SJCRH30 (cell line): ENCODE results near the gene SUPT7L. TPM values are rescaled to one million over a fixed set of nuclear protein-coding genes. Genes with fewer than 3 reads are reported as not detected.

Source experiments
- DNase-seq, 2 experiments: peaks; one replicate each; pipeline ENCODE4 v3.0.0-alpha.2; 2015 to 2020
- H3K27ac ChIP-seq: fragments of 250-450 bp; sonication (Bioruptor Pico); 2 replicates; pipeline ENCODE4 v1.5.1; 2020; ENCODE audit warnings: mild to moderate bottlenecking, moderate library complexity
- H3K27me3 ChIP-seq: fragments of 250-450 bp; sonication (Bioruptor Pico); 2 replicates; pipeline ENCODE4 v1.5.1; 2020; ENCODE audit warnings: mild to moderate bottlenecking, moderate library complexity
- H3K36me3 ChIP-seq: fragments of 250-450 bp; sonication (Bioruptor Pico); 2 replicates; pipeline ENCODE4 v1.5.1; 2020; ENCODE audit warnings: mild to moderate bottlenecking, moderate library complexity
- H3K4me1 ChIP-seq: fragments of 250-450 bp; sonication (Bioruptor Pico); 2 replicates; pipeline ENCODE4 v1.5.1; 2020; ENCODE audit warnings: mild to moderate bottlenecking, moderate library complexity
- H3K4me3 ChIP-seq: fragments of 250-450 bp; sonication (Bioruptor Pico); 2 replicates; pipeline ENCODE4 v1.5.1; 2020; ENCODE audit warnings: mild to moderate bottlenecking, moderate library complexity
- H3K9me3 ChIP-seq: fragments of 250-450 bp; sonication (Bioruptor Pico); replicated peaks from 2 replicates; pipeline ENCODE4 v1.5.1; 2020; ENCODE audit warnings: mild to moderate bottlenecking, moderate library complexity
- total RNA-seq: library from RNA; depleted of rRNA; stranded (reverse); fragments of >200 nt; shearing (Covaris generic); gene quantifications from 2 replicates; pipeline ENCODE4 v1.2.3, GENCODE V29; 2014; rRNA removed

SUPT7L gene, protein sequence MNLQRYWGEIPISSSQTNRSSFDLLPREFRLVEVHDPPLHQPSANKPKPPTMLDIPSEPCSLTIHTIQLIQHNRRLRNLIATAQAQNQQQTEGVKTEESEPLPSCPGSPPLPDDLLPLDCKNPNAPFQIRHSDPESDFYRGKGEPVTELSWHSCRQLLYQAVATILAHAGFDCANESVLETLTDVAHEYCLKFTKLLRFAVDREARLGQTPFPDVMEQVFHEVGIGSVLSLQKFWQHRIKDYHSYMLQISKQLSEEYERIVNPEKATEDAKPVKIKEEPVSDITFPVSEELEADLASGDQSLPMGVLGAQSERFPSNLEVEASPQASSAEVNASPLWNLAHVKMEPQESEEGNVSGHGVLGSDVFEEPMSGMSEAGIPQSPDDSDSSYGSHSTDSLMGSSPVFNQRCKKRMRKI
- total RNA-seq: 48.5 and 51.2 TPM in 2 replicates

DNA sequence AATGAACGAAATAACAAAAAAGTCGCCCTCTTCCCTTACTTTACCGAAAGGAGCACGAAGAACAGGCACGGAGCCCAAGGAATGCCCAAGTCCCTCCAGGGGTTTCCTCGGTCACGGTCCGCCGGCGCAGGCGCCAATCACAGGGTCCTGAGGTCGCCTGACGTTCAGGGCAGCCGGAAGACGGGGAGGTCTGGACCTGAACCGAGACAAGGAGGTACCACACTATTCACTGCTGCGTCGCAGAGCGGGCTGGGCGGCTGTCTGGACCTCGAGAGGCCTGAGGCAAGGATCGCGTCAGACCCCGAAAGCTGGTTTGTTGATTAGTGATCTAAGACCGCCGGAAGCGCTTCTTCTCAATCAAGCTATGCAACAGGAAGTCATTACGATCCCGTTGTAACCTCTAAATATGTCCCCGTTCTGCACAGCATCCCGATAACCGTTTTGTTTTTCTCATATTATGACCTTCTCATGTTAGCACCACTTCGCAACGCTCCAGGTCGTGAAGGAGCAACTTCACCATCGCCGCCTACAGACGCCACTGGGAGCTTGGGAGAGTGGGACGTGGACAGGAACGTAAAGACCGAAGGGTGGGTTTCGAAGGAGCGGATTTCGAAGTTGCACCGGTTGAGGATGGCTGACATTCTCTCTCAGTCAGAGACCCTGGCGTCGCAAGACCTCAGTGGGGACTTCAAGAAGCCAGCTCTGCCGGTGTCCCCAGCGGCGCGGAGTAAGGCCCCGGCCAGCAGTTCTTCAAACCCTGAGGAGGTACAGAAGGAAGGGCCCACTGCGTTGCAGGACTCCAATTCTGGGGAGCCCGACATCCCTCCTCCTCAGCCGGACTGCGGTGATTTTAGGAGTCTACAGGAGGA is at the start of gene SUPT7L, which contains the start of gene SLC4A1AP:
SUPT7L (minus strand) TSS at position 330 of the 869 bp plus-strand sequence. CDS start 1,422 bp downstream, outside the sequence.
SLC4A1AP (plus strand) TSS at position 605 of the 869 bp plus-strand sequence; CDS start at position 631, 26 bp downstream.
- no peaks in the 10 kb centered on the region for H3K9me3 ChIP-seq
- DNase-seq: peak; percentile 87 to 94
- peak within 1 kb of the TSS; percentile 95 for H3K4me3 ChIP-seq
- H3K27ac ChIP-seq: peak within 1 kb of the TSS; percentile 91
- peaks cover 43% of the 10 kb centered on the region for H3K36me3 ChIP-seq
- H3K27me3 ChIP-seq: no peaks in the 10 kb centered on the region
- no peaks in the 10 kb centered on the region for H3K4me1 ChIP-seq

DNA sequence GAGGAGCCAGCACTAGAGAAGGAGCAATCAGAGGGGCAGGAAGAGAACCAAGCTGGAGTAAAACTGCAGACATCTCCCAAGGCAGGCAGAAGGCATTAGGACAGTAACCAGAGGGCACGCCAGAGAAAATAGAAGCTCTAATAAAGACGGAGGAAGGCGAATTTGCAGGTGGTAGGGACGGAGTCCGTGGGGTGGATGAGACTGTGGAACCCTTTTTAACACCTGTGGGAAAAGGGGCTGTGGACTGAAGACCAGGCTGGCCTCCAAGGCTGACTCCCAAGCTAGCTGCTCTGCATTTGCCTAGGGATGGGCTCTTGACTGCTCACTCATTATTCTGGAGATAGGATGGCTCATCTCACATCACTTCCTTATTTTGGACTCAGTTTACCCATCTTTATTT is 49.8 kb upstream of the SUPT7L start:
- peaks cover 22% of the 10 kb centered on the region for H3K4me1 ChIP-seq
- DNase-seq: no peak
- no peaks in the 10 kb centered on the region for H3K36me3 ChIP-seq
- H3K4me3 ChIP-seq: no peak overlapping the region
- no peaks in the 10 kb centered on the region for H3K9me3 ChIP-seq
- H3K27ac ChIP-seq: no peak overlapping the region
- H3K27me3 ChIP-seq: no peaks in the 10 kb centered on the region

DNA sequence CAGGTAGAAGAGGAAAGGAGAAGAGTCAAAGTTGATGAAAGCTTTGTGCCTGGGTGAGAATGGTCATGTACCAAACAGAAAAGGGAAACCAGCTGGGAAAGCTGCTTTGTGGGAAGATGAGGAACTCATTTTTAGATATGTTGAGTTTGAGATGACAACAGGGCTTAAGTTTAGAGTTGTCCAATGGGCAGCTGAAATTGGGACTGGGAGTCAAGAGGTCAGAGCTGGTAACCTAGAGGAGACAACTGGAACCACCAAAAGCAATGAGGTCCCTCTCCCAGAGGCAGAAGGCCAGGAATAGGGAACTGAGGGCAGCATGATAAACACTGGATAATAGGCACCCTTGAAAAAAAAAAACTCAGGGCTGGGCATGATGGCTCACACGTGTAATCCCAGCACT is 49.1 kb upstream of the SUPT7L start:
- Histone ChIP-seq H3K4me3 (no peak overlapping the region), H3K27ac (no peak overlapping the region), H3K4me1 (peaks cover 22% of the 10 kb centered on the region), H3K27me3 (no peaks in the 10 kb centered on the region), H3K9me3 (no peaks in the 10 kb centered on the region), H3K36me3 (no peaks in the 10 kb centered on the region)
- no peak for DNase-seq

DNA sequence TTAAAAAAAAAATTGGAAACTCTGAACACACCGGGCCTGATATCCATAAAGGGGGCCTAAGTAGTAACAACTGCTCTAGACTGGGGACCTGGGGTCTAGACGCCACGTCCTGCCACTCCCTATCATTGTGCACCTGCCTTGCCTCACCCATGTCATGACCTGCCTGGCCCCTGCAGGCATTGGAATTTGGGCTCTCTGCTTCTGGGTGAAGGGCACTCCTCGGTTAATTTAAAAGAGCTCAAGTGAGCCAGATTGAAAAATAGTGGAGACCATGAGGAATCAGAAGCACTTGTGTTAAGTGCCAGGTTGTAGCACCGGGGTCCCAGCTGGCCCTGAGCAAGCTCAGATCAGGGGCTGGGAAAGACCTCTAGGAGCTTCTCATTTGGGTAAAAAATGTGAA is 48.4 kb upstream of the SUPT7L start:
- no peaks in the 10 kb centered on the region for H3K27me3 ChIP-seq
- H3K27ac ChIP-seq: no peak overlapping the region
- H3K4me1 ChIP-seq: peaks cover 20% of the 10 kb centered on the region
- no peak overlapping the region for H3K4me3 ChIP-seq
- no peaks in the 10 kb centered on the region for H3K9me3 ChIP-seq
- no peaks in the 10 kb centered on the region for H3K36me3 ChIP-seq
- DNase-seq: no peak

DNA sequence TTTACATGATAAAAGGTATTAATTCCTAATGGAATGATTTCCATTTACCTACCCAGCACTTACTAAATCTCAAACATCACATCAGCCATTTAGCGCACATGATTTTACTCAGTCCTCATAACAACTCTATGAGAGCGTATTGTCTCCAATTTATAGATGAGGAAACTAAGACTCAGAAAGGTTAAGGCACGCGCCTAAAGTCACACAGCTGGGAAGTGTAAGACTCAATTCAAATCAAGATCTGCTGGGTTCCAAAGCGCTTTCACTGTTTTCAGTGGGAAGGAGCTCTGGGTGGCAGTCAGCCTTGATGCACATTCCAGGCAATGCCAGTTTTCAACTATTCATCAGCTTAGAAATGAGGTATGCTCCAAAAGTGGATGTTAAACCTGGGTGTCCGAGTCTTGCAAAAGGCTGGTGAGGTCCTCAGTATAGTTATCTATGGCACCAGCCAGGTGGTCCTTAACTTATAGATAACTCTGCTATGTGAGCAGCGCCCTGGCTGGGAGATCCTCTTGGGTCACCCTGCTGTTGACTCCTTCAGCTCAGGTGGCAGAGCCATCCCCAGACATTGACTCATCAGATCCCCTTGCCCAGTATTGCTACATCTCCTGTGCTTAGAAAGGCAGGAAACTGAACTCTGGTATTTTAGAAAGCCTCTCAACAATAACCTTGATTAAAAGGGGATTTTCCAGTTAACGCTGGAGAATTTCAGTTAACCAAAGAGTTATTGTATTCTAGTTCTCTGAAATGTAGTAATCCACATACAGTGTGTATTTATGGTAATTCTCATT is 47.4 kb upstream of the SUPT7L start:
- Histone ChIP-seq H3K4me1 (peaks cover 30% of the 10 kb centered on the region), H3K4me3 (no peak overlapping the region), H3K27ac (no peak overlapping the region), H3K27me3 (no peaks in the 10 kb centered on the region), H3K9me3 (no peaks in the 10 kb centered on the region), H3K36me3 (no peaks in the 10 kb centered on the region)
- no peak for DNase-seq

DNA sequence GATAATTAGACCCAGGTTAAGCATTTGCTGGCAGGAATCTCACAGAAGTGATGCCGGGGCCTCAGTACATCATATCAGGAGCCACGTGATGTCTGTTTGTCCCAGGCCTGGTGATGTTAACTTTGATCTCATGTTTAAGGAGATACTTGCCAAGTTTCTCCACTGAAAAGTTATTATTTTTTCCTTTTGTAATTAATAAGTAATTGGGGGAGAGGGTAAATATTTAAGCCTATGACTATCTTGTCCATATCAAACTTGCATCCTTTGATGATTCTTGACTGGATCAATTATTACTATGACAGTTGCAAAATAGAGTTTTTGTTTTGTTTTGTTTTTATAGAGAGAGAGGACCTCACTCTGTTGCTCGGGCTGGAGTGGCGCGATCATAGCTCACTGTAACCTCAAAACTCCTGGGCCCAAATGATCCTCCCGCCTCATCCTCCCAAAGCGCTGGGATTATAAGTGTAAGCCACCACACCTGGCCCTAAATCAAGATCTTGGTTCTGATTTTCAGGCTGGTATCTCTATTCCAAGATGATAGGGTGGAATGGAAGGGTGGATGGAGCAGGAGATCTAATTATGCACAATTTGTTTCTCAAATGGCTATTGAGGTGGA is 46.7 kb upstream of the SUPT7L start:
- DNase-seq: no peak
- H3K4me1 ChIP-seq: peaks cover 35% of the 10 kb centered on the region
- no peak overlapping the region for H3K27ac ChIP-seq
- no peaks in the 10 kb centered on the region for H3K9me3 ChIP-seq
- H3K4me3 ChIP-seq: no peak overlapping the region
- no peaks in the 10 kb centered on the region for H3K36me3 ChIP-seq
- no peaks in the 10 kb centered on the region for H3K27me3 ChIP-seq

DNA sequence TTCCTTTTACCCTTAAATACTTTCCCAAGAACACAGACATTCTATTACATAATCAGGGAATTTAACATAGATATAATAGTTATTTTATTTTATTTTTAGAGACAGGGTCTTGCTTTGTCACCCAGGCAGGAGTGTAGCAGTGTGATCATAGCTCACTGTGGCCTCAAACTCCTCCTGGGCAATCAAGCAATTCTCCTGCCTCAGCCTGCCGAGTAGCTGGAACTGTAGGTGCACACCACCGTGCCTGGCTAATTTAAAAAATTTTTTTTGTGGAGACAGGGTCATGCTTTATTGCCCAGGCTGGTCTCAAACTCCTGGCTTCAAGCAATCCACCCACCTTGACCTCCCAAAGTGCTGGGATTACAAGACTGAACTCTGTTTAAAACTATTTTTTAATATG is 45.9 kb upstream of the SUPT7L start:
- H3K9me3 ChIP-seq: no peaks in the 10 kb centered on the region
- DNase-seq: no peak
- peaks cover 32% of the 10 kb centered on the region for H3K4me1 ChIP-seq
- H3K27me3 ChIP-seq: no peaks in the 10 kb centered on the region
- H3K27ac ChIP-seq: no peak overlapping the region
- H3K4me3 ChIP-seq: no peak overlapping the region
- no peaks in the 10 kb centered on the region for H3K36me3 ChIP-seq

DNA sequence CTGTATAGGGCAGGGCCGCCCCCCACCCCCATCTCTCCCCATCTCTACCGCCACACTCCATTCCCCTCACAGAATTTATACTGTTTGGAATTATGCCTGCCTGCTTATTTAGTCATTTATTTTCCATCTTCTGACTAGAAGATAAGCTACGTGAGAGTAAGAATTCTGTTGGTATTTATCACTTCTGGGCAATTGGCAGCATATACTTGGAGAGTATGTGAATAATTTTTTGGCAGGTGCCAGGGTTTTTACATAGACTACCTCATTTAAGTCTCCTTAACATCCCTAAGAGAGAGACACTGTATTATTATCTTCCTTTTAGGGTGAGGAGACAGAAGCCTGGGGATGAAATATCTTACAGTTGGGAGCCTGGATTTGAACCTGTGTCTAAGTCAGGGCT is 45.3 kb upstream of the SUPT7L start:
- no peak overlapping the region for H3K27ac ChIP-seq
- DNase-seq: no peak
- no peaks in the 10 kb centered on the region for H3K36me3 ChIP-seq
- H3K9me3 ChIP-seq: no peaks in the 10 kb centered on the region
- H3K4me3 ChIP-seq: no peak overlapping the region
- no peaks in the 10 kb centered on the region for H3K27me3 ChIP-seq
- H3K4me1 ChIP-seq: peaks cover 33% of the 10 kb centered on the region

DNA sequence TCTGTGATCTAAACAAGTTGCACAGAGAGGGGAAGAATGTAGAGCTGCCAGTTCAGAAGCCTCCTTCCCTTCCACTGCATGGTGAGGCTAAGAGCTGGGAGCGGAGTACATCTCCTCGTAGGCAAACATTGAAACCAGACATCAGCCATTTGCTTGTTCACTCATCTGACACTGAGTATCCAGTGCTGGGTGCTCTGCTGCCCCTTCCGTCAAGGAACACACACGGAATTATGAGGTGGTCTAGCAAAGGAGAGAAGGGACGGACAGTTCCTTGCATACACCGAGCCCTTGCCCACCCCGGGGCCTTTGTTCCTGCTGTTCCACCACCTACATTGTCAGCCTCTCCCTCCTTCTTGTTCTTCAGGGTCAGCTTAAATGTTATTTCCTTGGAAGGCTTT is 44.8 kb upstream of the SUPT7L start:
- H3K4me3 ChIP-seq: no peak overlapping the region

DNA sequence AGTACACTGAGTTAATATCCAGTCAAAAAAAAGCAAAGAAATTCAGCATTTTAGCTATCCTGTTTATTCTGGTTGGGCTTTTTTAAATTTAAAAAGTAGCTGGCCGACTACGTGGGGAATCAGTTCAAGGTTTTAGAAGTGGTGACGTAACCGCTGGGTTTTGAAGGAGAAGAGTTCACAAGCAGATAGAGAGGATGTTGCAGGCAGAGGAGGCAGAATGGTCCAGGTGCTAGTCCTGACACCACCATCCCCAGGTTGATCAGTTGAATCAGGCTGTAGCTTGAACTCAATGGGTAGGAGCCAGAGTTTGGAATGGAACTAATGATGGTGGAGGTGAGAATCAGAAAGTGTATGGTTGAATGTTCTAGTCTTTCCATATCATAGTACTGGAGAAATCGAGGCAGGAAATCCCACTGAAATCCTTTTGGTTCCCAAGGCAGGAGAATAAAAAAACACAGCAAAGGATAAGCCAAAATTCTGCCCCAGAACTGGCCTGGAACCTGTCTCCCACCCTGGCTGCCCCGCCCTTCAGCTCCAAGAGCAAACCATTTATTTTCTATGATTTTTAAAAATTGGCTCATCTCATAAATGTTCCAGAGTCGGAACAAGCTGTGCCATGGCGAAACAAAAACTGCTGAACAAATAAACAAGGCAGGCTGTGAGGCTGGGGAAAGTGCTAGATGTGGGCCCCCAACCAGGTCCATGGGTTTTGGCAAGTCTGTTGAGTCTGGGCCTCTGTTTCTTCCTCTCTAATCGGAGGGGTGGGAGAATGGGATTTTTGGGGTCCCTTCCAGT is 44.2 kb upstream of the SUPT7L start:
- Histone ChIP-seq H3K4me3 (no peak overlapping the region), H3K36me3 (no peaks in the 10 kb centered on the region), H3K27ac (no peak overlapping the region), H3K4me1 (peaks cover 43% of the 10 kb centered on the region), H3K27me3 (no peaks in the 10 kb centered on the region), H3K9me3 (no peaks in the 10 kb centered on the region)
- DNase-seq: no peak

More for the DNA sequence above, 44.8 kb upstream of the SUPT7L start:
- DNase-seq: no peak
- Histone ChIP-seq H3K4me1 (peaks cover 37% of the 10 kb centered on the region), H3K27ac (no peak overlapping the region), H3K9me3 (no peaks in the 10 kb centered on the region), H3K36me3 (no peaks in the 10 kb centered on the region), H3K27me3 (no peaks in the 10 kb centered on the region)

DNA sequence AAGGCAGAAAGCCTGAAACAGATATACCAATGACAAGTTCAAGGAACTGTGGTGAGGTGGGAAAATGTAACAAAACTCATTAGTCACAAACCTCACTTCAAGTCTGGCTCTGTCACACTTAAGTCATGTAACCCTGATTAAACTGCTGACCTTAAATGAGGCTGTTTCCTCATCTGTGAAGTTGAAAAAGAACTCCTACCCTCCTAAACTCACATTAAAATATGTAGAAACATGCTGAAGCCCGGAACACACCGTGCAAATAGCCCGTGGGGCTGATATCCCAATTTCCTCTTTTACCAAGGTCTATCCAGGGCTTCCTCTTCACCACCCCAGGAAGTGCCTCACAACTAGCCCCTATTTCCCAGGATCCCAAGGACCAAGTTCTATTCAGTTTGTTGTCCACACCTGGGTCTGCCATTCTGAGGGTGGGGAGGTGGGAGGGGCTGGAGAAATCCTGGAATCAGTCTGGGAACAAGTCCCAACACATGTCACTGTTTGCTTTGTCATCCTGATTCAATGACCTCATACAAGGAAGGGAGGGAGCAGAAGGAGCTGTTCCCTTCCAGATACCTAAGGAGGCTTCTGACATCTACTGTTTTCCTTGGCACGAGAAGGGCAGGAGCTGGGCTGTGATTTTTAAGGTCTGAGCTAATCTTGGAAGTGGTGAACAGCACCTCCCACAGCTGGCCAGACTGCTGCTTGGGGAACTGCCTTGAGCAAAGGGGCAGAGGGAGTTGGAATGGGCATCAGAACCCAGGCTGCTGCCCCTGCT is 42.6 kb upstream of the SUPT7L start:
- DNase-seq: peak; percentile 90 to 96
- H3K27ac ChIP-seq: peak overlapping the region; percentile 64
- no peaks in the 10 kb centered on the region for H3K27me3 ChIP-seq
- no peaks in the 10 kb centered on the region for H3K9me3 ChIP-seq
- H3K4me1 ChIP-seq: peaks cover 48% of the 10 kb centered on the region
- H3K36me3 ChIP-seq: no peaks in the 10 kb centered on the region
- peak overlapping the region; percentile 3; the same call in 1 of the 2 replicates for H3K4me3 ChIP-seq

DNA sequence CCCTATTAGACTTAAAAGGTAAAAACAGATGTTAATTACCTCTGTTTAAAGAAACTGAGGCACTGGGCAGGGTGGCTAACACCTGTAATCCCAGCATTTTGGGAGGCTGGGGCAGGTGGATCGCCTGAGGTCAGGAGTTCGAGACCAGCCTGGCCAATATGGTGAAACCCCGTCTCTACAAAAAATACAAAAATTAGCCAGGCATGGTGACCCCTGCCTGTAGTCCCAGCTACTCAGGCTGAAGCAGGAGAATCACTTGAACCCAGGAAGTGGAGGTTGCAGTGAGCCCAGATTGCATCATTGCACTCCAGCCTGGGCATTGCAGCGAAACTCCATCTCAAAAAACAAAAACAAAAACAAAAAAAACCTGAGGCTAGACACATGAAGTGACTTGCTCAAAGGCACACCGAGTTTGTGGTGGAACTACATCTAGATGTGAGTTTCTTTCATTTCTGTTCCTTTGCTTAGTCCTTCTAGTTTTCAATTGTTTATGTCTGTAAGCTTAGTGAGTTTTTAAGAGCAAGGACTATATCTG is 41.0 kb upstream of the SUPT7L start:
- no peak for DNase-seq
- Histone ChIP-seq H3K4me1 (peaks cover 45% of the 10 kb centered on the region), H3K36me3 (no peaks in the 10 kb centered on the region), H3K27me3 (no peaks in the 10 kb centered on the region), H3K9me3 (no peaks in the 10 kb centered on the region), H3K27ac (no peak overlapping the region), H3K4me3 (no peak overlapping the region)
